GM19099 (cell line): ENCODE measurements around the gene UBE2O.

Source experiments
- POLR2A ChIP-seq: IDR thresholded peaks from 3 replicates; pipeline ENCODE4 v1.6.1; 2011; ENCODE audit warnings: low read depth; ENCODE audit not compliant: insufficient read length; ENCODE audit errors: extremely low read depth

UBE2O gene

DNA sequence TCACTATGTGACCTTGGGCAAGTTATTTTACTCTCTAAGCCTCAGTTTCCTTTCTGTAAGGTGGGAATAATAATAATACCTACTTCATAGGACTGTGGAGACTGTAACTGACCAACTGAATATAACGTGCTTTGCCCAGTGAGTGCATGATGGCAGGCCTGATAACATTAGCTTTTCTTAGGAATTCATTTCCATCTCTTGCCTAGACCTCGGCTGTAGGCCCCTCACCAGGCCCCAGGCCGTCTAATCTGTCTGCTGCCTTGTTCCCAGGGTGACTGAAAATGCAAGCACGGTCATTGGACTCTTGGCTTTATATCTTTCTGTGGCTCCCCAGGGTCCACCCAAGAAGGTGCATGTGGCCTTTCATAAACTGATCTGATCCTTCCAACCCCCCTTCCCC, 6.7 kb upstream of the UBE2O start:
- TF ChIP-seq POLR2A: no peak

DNA sequence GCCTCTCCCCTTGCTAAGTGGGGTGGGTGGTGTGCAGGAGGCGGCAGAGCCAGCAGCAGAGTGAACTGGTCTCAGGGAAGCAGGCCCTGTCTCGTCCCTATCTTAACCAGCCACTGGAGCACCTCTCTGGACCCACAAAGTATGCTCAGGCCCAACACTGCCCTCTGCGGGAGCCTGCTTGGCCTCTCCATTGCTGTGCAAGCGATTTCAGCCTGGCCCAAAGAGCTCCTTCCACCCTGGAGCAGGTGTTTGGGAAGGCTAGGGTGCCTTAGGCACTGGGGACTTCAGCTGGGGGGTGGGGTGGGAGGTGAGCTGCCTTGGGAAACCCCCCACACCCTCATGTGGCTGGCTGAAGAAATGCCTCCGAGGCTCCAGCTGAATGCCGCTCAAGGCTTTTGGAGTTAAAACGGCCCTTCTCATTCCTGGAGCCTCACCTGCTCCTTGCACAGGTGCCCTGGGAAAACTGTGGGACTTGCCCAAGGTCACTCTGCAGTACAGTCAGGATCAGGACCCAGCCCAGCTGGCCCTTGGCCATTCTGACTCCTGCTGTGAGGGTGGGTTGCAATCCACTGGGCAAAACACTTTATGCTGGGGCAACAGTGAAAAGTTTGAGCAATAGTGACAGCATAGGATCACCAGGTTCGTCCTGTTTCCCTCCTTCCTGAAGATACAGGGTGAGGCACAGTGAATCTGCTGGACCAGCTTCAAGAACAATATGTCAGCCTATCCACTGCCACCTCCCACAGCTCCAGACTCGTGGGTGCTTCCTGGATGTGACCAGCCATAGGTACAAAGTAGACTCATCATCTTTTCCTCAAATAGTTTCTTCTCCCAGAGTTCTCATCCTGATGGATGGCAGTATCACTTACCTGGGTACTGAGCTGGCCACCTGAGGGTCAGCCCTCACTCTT, 5.9 kb upstream of the UBE2O start:
- TF ChIP-seq POLR2A: no peak

DNA sequence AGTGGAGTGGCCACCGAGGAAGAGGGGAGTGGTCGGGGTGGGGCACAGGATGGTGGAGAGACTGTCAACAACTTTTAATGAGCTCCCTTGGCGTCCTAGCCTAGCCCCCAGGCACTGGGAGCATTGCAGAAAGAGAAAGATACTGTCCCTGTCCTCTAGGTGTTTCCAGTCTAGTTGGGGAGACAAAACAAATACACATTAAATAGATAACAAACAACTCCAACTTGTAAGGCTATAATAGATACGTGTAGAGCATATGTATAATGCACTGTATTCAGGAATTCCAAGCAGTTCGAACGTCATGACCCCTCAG, 435 bp upstream of the UBE2O start:
- no peak for TF ChIP-seq POLR2A

GRCh38 chr17:76452127-76452659, 759 bp downstream of the UBE2O start:
- TF ChIP-seq POLR2A: no peak

DNA sequence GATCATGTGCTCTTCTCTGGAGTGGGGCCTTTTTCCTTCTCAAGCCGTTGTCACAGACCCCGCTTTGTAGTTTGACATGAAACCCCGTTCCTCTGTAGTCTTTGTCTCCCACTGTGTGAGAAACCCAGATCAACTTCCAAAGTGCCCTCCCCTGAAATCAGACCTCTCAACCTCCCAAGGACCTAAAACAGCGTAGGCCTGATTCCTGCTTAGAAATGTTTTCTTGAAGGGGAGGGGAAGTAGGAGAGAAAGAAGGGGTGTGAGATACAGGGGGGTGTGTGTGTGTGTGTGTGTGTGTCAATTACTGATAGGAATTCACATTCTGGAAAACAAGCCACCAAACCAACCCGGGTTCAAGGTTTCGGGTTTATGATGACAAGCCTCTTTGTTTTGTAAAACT, 1.4 kb downstream of the UBE2O start:
- no peak for TF ChIP-seq POLR2A

DNA sequence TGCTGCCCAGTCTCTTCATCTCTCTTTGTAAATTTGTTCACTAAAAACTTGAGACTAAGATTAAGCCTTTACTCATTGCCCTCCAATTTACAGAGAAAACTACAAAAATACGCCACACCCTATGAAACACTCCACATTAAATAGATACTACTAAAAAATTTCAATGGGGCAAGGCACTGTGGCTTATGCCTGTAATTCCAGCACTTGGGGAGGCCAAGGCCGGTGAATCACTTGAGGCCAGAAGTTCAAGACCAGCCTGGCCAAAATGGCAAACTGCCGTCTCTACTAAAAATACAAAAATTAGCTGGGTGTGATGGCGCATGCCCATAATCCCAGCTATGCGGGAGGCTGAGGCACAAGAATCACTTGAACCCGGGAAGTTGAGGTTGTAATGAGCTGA, 3.8 kb downstream of the UBE2O start:
- TF ChIP-seq POLR2A: no peak

- TF ChIP-seq POLR2A: no peak
Observed at GRCh38 chr17:76447931-76448652, 4.9 kb downstream of the UBE2O start.

- TF ChIP-seq POLR2A: no peak
Observed at GRCh38 chr17:76446449-76447231, 6.3 kb downstream of the UBE2O start.

DNA sequence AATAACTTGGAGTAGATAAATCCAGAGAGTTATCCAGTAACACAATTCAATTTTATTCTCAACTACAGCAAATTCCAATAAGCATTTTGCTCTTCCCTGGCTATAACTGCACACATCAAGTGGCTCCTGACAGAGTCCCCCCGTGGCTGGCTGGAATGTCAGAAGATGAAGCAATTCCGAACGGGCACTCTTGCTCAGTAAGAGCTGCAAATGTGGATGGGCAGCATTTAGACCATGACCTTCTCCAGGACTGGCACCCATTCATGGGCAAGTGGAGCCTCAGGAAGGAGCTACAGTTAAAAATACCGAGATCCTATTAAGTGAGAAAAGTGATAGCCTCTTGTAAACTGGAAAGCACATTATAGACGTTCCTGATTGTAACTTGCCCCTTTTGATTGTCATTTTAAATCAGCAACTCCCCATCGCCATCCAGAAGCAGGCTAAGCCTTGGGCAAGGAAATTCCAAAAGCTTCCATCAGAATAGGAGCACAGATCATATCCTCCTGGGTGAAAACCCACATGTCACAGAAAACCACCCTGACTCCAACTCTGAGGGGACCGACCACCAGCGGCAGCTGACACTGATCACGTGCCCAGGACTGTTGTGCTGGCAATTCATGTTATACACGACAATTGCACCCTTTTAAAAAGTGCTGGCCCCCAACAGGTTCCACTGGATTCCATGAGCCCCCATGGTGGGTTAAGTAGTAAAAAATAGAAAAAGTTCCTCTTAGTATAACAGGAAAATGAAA, 7.1 kb downstream of the UBE2O start:
- no peak for TF ChIP-seq POLR2A

DNA sequence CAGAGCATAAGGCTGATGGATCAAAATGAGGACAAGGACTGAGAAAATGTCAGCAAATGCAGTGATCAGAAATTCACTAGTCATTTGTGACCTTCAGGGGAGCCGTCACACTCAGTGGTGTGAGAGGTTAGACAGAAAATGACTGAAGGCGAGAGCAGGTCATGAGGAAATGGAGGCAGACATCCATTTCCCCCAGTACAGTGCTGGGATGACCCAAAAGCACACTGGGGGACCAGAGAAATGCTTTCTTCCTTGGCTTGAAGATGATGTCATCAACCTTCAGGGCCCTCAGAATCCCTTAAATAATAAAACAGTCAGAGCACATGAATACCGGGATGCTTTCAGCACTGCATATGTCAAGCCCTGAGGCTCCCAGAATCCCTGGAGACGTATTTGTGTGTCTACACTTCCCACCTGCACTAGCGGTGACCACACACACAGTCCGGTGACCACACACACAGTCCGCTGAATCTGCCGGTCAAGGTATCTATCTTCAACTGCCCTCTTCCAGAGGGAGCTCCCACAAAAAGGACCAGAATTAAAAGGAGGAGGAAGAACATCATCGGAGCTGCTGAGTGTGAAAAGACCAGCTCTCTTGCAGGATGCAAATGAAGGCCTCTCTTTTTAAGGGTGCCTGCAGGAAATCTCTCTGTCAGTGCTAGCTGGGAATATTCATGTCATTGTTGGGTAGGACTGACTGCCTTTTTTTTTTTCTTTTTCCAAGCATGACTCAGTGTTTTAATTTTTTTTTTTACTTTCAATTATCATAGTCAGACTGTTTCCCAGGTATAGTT, 8.2 kb downstream of the UBE2O start:
- TF ChIP-seq POLR2A: no peak

DNA sequence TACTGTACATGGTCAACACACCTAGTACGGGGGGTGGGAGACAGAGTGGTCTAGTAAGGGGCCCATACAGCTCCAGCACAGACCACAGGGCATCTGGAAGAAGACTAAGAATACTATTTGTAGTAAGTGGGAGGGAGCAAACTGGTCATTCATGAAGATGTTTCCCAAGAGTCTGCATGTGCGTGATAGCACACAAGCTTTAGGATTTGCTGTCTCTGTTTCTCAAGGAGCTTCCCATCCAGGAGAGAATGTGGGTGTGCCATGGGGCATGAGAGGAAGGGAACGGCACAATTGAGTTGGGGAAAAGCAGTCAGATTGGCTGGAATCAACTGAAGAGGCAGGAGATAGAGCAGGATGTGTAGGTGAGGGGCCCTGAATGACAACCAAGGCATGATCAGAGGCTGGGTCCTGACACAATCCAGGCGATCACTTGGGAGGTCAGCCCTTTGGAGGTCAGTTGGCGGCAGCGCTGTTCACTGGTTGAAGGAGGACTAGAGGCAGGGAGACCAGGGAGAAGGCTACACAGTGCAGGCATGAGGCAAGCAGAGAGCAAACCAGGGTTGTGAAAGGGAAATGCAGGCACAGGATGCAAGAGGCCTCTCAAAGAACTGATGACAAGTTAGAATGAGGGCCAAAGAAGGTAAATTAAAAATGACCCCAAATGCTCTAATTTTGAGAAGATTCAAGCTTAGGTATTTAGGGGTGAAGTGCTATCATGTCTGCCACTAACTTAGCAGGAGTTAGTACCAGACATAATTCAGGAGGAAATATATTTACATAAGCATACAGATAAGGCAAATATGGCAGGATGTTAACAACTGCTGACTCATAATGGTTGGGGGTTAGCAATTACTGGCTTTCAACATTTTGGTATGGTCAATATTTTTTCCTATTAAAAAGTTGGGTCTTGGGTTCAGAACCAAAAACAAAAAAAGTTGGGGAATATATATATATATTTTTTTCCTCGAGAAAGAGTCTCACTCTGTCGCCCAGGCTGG, 10.3 kb downstream of the UBE2O start:
- no peak for TF ChIP-seq POLR2A

GRCh38 chr17:76441686-76442340, 11.1 kb downstream of the UBE2O start:
- TF ChIP-seq POLR2A: no peak
